ENCODE results near the gene ZNF319.

ZNF319 gene

DNA sequence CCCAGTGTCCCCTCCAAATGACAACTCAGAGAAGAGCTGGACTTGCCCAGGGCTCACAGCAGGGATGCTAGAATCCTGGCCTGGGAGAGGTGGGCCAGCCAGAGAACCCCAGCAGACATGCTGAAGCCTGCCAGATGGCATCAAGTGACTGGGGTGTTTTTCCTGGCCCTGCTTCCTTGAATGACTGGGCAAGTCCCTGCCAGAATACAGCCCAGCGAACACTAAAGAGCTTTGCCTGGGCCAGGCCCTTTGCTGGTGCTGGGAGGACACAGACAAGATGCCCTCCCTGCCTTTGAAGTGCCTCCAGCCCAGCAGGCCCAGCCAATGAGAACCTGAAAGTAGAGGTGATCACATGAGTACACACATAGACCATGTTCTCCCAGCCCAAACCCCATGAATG lies 11.5 kb downstream of the ZNF319 start:
- in situ Hi-C loops (cut with HindIII; ENCODE audit: low pct_ligation_motif_present, low sequenced_read_pairs) = no loop called here
- Histone ChIP-seq H3K27ac (no peak overlapping the region), H3K36me3 (replicated peaks) (no peaks in the 10 kb centered on the region), H3K27me3 (replicated peaks) (no peaks in the 10 kb centered on the region), H3K4me3 (ENCODE audit: low read depth, low read length) (no peak overlapping the region)
- TF ChIP-seq, protein P1, sequence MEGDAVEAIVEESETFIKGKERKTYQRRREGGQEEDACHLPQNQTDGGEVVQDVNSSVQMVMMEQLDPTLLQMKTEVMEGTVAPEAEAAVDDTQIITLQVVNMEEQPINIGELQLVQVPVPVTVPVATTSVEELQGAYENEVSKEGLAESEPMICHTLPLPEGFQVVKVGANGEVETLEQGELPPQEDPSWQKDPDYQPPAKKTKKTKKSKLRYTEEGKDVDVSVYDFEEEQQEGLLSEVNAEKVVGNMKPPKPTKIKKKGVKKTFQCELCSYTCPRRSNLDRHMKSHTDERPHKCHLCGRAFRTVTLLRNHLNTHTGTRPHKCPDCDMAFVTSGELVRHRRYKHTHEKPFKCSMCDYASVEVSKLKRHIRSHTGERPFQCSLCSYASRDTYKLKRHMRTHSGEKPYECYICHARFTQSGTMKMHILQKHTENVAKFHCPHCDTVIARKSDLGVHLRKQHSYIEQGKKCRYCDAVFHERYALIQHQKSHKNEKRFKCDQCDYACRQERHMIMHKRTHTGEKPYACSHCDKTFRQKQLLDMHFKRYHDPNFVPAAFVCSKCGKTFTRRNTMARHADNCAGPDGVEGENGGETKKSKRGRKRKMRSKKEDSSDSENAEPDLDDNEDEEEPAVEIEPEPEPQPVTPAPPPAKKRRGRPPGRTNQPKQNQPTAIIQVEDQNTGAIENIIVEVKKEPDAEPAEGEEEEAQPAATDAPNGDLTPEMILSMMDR (IDR thresholded peaks at IDR 0.05; ENCODE audit: low read depth, low read length, missing control alignments) = no peak
- DNase-seq = no peak

DNA sequence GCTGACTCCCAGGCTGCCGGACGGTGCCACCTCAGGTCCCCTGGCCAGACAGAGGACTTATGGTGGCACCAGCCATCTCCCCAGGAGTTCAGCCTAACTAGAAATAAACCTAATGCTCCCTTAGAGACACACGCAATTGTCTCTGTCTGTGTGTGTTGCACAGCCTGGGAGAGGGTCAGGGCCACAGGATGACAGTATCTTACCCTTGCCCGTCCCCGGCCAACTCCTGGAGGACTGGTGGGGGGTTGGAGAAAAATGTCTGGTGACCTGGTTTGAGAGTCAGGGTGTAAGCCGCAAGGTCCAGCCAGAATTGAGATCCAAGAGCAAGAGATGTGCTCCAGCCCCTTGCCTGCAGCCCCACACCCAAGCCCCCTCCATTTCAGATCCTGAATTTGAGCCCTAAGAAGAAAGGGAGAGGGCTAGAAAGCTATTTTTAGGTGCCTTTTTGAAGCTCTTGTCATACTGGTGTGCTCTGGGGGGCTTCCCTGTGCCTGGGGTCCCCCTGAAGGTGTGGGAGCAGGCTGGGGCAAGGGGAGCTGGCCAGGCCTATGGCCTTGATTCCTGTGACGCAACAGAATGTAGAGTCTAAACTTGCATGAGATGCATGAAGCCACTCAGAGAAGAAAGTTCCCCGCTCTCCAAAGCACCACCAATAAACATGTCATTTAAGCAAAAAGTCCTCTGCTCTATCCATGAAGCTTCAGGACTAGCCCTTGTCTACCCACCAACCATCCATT lies 12.9 kb downstream of the ZNF319 start:
- TF ChIP-seq, protein P1 (IDR thresholded peaks at IDR 0.05; ENCODE audit: low read depth, low read length, missing control alignments) = no peak

DNA sequence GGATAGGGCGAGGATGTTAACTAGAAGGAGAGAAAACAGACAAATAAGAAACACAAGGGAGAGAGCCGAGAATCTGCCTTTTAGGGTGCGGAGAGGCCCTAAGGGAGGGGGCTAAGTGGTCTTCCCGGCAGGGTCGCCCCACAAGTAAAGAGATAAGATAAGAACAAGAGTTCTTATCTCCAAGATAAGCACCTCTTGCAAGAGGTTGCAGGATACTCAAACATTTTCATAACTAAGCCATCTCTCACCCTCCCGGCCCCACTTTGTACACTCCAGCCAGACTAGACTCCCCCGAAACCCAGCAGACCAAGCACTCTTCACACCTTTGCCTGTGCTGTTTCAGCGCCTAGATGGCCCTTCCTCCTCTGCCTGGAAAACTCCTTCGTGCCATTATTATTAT lies 14.3 kb downstream of the ZNF319 start:
- no peaks in the 10 kb centered on the region for H3K27me3 ChIP-seq (replicated peaks)
- in situ Hi-C loops (cut with HindIII; ENCODE audit: low pct_ligation_motif_present, low sequenced_read_pairs) = no loop called here
- no peak for DNase-seq
- TF ChIP-seq, protein P1 (IDR thresholded peaks at IDR 0.05; ENCODE audit: low read depth, low read length, missing control alignments) = no peak
- no peak overlapping the region for H3K4me3 ChIP-seq (ENCODE audit: low read depth, low read length)
- H3K27ac ChIP-seq = no peak overlapping the region
- H3K36me3 ChIP-seq (replicated peaks) = no peaks in the 10 kb centered on the region

More for the DNA sequence above, 12.9 kb downstream of the ZNF319 start:
- Histone ChIP-seq H3K36me3 (replicated peaks) (no peaks in the 10 kb centered on the region), H3K4me3 (ENCODE audit: low read depth, low read length) (no peak overlapping the region), H3K27me3 (replicated peaks) (no peaks in the 10 kb centered on the region), H3K27ac (no peak overlapping the region)
- in situ Hi-C loops (cut with HindIII; ENCODE audit: low pct_ligation_motif_present, low sequenced_read_pairs) = no loop called here
- no peak for DNase-seq

DNA sequence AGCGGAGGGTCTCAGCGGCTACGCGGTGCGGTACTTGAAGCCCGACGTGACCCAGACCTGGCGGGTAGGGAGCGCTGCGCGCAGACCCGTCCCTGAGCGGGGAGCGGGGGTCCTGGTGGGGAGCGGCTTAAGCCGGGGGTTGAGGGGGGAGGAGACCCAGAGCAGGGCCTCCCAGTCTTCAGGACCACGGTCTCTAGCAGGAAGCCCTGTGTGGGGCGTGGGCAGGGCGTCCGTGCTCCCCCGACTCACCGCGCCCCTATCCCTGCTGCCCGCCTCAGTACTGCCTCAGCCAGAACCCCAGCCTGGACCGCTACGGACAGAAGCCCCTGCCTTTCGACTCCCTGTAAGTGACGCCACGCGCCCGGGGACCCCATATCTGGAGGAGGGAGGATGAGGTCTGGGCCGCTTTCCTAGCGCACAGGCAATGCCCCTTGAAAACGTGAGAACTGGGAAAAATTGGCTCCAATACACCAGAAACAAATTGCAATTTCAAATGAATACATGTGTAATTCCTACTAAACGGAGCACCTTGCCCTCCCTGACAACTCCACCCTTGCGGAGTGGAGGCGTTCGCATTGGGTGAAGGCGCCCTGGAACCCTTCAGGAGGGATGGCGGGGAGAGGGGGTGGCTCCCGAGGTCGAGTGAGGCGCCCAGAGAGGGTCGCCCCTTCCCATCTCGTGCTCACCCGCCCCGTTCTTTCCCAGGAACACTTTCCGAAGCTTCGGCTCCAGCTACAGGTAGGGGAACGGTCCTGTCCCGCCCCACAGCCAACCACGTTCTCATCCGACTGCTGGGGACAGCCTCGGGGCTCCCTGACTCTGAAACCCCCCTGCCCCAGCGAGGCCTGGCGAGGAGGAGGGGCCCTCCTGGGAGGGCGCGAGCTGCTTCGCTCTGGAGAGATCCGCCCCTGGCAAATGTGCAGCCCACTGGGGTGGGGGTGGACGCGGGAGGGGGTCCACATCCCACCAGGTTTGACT lies 15.0 kb downstream of the ZNF319 start:
- in situ Hi-C loops (cut with HindIII; ENCODE audit: low pct_ligation_motif_present, low sequenced_read_pairs) = no loop called here

DNA sequence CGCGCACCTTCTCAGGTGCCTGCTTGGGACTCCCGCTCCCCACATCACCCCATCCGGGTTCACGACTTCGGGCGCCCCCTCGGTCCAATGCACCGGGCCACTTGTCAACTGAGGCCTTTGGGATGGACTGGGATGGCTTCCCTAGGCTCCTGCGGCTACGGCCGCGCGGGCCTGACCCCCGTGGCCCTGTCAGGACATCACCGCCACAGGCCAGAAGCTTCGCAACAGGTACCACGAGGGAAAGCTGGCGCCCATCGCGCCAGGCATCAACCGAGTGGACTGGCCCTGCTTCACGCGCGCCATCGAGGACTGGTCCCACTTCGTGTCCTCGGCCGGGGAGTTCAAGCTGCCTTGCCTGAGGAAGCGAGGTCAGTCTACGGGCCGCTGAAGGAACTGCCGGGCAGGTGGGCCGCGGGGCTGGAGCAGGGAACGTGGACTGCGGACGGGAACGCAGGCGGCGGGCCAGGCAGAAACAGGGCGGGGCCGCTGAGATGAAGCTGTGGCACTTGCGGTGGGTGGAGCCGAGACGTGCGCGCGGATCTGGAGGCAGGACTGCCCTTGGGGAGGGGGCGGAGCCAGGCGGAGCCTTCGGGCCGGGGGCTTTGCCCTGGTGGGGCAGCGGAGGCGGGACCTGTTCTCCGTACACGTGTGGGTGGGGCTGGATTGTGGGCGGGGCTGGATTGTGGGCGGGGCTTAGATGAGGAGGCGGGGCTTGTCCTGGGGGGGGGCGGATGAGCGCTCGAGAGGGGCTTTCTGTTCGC lies 15.8 kb downstream of the ZNF319 start:
- no peak overlapping the region for H3K27ac ChIP-seq
- TF ChIP-seq, protein P1 (IDR thresholded peaks at IDR 0.05; ENCODE audit: low read depth, low read length, missing control alignments) = no peak
- H3K36me3 ChIP-seq (replicated peaks) = no peaks in the 10 kb centered on the region
- peak overlapping the region; percentile 57 for H3K4me3 ChIP-seq (ENCODE audit: low read depth, low read length)
- peak; percentile 57 for DNase-seq
- in situ Hi-C loops (cut with HindIII; ENCODE audit: low pct_ligation_motif_present, low sequenced_read_pairs) = no loop called here
- H3K27me3 ChIP-seq (replicated peaks) = no peaks in the 10 kb centered on the region

More for the DNA sequence above, 15.0 kb downstream of the ZNF319 start:
- Histone ChIP-seq H3K27me3 (replicated peaks) (no peaks in the 10 kb centered on the region), H3K4me3 (ENCODE audit: low read depth, low read length) (peak overlapping the region; percentile 57), H3K27ac (no peak overlapping the region), H3K36me3 (replicated peaks) (no peaks in the 10 kb centered on the region)
- no peak for DNase-seq
- TF ChIP-seq, protein P1 (IDR thresholded peaks at IDR 0.05; ENCODE audit: low read depth, low read length, missing control alignments) = no peak

Data from brain microvascular endothelial cell (primary cell).